ENCODE data around the gene GPATCH2L. TPM values are rescaled to one million over a fixed set of nuclear protein-coding genes. Genes with fewer than 3 reads are reported as not detected.

GPATCH2L gene
- total RNA-seq, 1 donor from 2014 or later = 78.8 TPM

GRCh38 chr14:76194327-76194726, 42.6 kb downstream of the GPATCH2L start:
- no peaks in the 10 kb centered on the region for H3K27me3 Mint-ChIP-seq (ENCODE audit: unreplicated experiment)

GRCh38 chr14:76195003-76195402, 43.3 kb downstream of the GPATCH2L start:
- no peak for DNase-seq (ENCODE audit: low spot score)
- H3K9me3 Mint-ChIP-seq (ENCODE audit: unreplicated experiment) = no peaks in the 10 kb centered on the region
- no peak overlapping the region for H3K4me3 Mint-ChIP-seq (ENCODE audit: unreplicated experiment)
- no peak overlapping the region for H3K27ac Mint-ChIP-seq (ENCODE audit: unreplicated experiment)
- peaks cover 17% of the 10 kb centered on the region for H3K36me3 Mint-ChIP-seq (ENCODE audit: low read depth, unreplicated experiment)
- TF ChIP-seq, protein P1, sequence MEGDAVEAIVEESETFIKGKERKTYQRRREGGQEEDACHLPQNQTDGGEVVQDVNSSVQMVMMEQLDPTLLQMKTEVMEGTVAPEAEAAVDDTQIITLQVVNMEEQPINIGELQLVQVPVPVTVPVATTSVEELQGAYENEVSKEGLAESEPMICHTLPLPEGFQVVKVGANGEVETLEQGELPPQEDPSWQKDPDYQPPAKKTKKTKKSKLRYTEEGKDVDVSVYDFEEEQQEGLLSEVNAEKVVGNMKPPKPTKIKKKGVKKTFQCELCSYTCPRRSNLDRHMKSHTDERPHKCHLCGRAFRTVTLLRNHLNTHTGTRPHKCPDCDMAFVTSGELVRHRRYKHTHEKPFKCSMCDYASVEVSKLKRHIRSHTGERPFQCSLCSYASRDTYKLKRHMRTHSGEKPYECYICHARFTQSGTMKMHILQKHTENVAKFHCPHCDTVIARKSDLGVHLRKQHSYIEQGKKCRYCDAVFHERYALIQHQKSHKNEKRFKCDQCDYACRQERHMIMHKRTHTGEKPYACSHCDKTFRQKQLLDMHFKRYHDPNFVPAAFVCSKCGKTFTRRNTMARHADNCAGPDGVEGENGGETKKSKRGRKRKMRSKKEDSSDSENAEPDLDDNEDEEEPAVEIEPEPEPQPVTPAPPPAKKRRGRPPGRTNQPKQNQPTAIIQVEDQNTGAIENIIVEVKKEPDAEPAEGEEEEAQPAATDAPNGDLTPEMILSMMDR (IDR thresholded peaks at IDR 0.05; ENCODE audit: unreplicated experiment) = no peak
- peaks cover 20% of the 10 kb centered on the region for H3K4me1 Mint-ChIP-seq (ENCODE audit: unreplicated experiment)
- H3K27me3 Mint-ChIP-seq (ENCODE audit: unreplicated experiment) = no peaks in the 10 kb centered on the region

More at GRCh38 chr14:76194327-76194726, 42.6 kb downstream of the GPATCH2L start:
- peaks cover 14% of the 10 kb centered on the region for H3K36me3 Mint-ChIP-seq (ENCODE audit: low read depth, unreplicated experiment)
- no peak overlapping the region for H3K4me3 Mint-ChIP-seq (ENCODE audit: unreplicated experiment)
- no peak overlapping the region for H3K27ac Mint-ChIP-seq (ENCODE audit: unreplicated experiment)
- no peaks in the 10 kb centered on the region for H3K9me3 Mint-ChIP-seq (ENCODE audit: unreplicated experiment)
- TF ChIP-seq, protein P1 (IDR thresholded peaks at IDR 0.05; ENCODE audit: unreplicated experiment) = no peak
- peaks cover 20% of the 10 kb centered on the region for H3K4me1 Mint-ChIP-seq (ENCODE audit: unreplicated experiment)
- DNase-seq (ENCODE audit: low spot score) = no peak

DNA sequence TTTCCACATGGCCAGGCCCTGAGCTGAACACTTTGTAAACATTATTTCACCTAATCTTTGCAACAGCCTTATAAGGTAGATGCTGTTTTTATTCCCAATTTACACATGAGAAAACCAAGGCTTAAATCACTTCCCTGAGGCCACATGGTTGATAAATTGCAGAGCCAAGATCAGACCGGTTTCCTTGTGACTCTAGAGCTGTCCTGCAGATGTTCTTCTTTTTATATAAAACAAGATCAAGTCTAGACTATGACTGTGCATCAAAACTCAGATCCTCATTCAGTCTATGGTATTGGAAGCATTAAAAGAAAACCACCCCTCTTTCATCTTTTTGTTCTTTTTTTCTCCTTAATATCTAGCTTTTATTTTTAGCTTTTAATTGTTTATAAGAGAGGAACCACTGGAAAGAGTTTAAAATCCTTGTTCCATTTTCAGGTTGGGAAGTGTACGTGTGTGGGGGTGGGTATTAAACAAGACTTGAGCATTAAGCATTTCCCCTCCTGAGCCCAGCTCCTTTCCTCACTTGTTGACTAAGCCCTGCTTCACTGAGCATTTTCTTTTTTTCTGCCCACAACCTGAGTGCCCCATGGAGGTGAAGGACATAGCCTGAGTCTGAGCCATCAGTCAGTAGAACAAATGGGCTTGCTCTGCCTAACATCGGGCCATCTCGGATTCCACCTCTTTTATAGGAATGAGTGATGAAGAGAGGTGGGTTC, 45.4 kb downstream of the GPATCH2L start:
- Mint-ChIP-seq H3K27ac (ENCODE audit: unreplicated experiment) (no peak overlapping the region), H3K27me3 (ENCODE audit: unreplicated experiment) (no peaks in the 10 kb centered on the region), H3K4me1 (ENCODE audit: unreplicated experiment) (peaks cover 6% of the 10 kb centered on the region), H3K36me3 (ENCODE audit: low read depth, unreplicated experiment) (peaks cover 17% of the 10 kb centered on the region), H3K4me3 (ENCODE audit: unreplicated experiment) (peak overlapping the region; percentile 38), H3K9me3 (ENCODE audit: unreplicated experiment) (no peaks in the 10 kb centered on the region)
- no peak for DNase-seq (ENCODE audit: low spot score)
- TF ChIP-seq, protein P1 (IDR thresholded peaks at IDR 0.05; ENCODE audit: unreplicated experiment) = no peak

DNA sequence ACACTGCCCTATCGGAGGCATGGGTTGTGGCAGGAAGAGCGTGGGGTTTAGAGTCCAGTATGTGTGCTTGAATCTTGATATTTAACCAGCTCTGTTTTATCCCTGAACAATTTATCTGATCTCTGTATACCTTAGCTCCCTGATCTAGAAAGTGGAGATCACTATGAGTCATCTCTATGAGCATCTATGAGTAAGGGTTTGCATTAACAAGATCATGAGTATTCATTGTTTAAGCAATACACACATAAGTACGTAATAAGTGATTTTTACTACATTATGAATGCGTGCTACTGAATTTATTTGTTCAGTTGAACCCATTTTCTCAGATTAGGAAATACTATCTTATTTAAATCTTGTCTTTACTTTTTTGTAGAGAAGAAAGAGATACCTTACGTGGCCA, 49.4 kb downstream of the GPATCH2L start:
- no peak for DNase-seq (ENCODE audit: low spot score)
- peaks cover 31% of the 10 kb centered on the region for H3K36me3 Mint-ChIP-seq (ENCODE audit: low read depth, unreplicated experiment)
- H3K27ac Mint-ChIP-seq (ENCODE audit: unreplicated experiment) = no peak overlapping the region
- H3K4me1 Mint-ChIP-seq (ENCODE audit: unreplicated experiment) = no peaks in the 10 kb centered on the region
- peaks cover 7% of the 10 kb centered on the region for H3K27me3 Mint-ChIP-seq (ENCODE audit: unreplicated experiment)
- no peak overlapping the region for H3K4me3 Mint-ChIP-seq (ENCODE audit: unreplicated experiment)
- H3K9me3 Mint-ChIP-seq (ENCODE audit: unreplicated experiment) = no peaks in the 10 kb centered on the region
- TF ChIP-seq, protein P1 (IDR thresholded peaks at IDR 0.05; ENCODE audit: unreplicated experiment) = no peak
